CD4-positive, alpha-beta T cell (primary cell): Measurements from ENCODE around the gene HYCC2. TPM values are rescaled to one million over a fixed set of nuclear protein-coding genes. Genes with fewer than 3 reads are reported as not detected.

Experiments
- ATAC-seq: fragments of 200-7000 bp; cut with Tn5 transposase; one replicate; pipeline ENCODE4 v1.10.0; 2022; ENCODE audit warnings: mild to moderate bottlenecking; ENCODE audit not compliant: poor library complexity
- CTCF ChIA-PET: fragments of 350-600 bp; sonication (Branson Sonifier 250); formaldehyde crosslinking; loops from one replicate; lab custom pipeline; 2021; ENCODE audit warnings: antibody characterized with exemption, inconsistent platforms; lab: Charles Lee
- POLR2A ChIA-PET: fragments of 350-600 bp; sonication (Branson Sonifier 250); formaldehyde crosslinking; loops from one replicate; lab custom pipeline; 2021; ENCODE audit warnings: antibody characterized with exemption, inconsistent platforms; lab: Charles Lee
- DNase-seq, 14 experiments: peaks; one replicate each; pipeline ENCODE4 v3.0.0-alpha.2; 2013 to 2020; ENCODE audit warnings: mixed read lengths in 2 of 14
- H3K27ac ChIP-seq, 2 donors: one replicate each; pipeline versions ENCODE4 v1.5.1 to v1.7.0; 2013; ENCODE audit warnings: low read length in 2 of 2, low read depth in 1 of 2, mild to moderate bottlenecking in 1 of 2
- H3K27me3 ChIP-seq, 2 experiments: 1 replicate in 1 of 2; 2 replicates in 1 of 2; pipeline versions ENCODE4 v1.6.1 to v1.7.0; 2013; ENCODE audit warnings: low read length in 2 of 2, control low read depth in 1 of 2, mild to moderate bottlenecking in 1 of 2, moderate library complexity in 1 of 2; ENCODE audit not compliant: insufficient read depth in 2 of 2, control insufficient read depth in 1 of 2
- H3K36me3 ChIP-seq: one replicate; pipeline ENCODE4 v1.6.1; 2013; ENCODE audit warnings: low read length, control low read depth; ENCODE audit not compliant: insufficient read depth
- H3K4me1 ChIP-seq: one replicate; pipeline ENCODE4 v1.6.1; 2013; ENCODE audit warnings: low read length, control low read depth; ENCODE audit not compliant: insufficient read depth
- H3K4me3 ChIP-seq: one replicate; pipeline ENCODE4 v1.5.1; 2013; ENCODE audit warnings: mild to moderate bottlenecking, low read length, moderate library complexity
- H3K9me3 ChIP-seq, 2 experiments: 1 replicate in 1 of 2; 2 replicates in 1 of 2; pipeline versions ENCODE4 v1.6.1 to v1.7.0; 2013; ENCODE audit warnings: low read length in 2 of 2, mild to moderate bottlenecking in 2 of 2, control low read depth in 1 of 2, moderate library complexity in 1 of 2; ENCODE audit not compliant: control insufficient read depth in 1 of 2, insufficient read depth in 1 of 2
- H3K27ac Mint-ChIP-seq: one replicate; pipeline ENCODE4 v1.8.0; 2020; ENCODE audit warnings: mixed read lengths
- H3K27me3 Mint-ChIP-seq: one replicate; pipeline ENCODE4 v1.8.0; 2021; ENCODE audit warnings: mixed read lengths
- H3K36me3 Mint-ChIP-seq: one replicate; pipeline ENCODE4 v1.8.0; 2021; ENCODE audit warnings: low read depth, mixed read lengths
- H3K4me1 Mint-ChIP-seq: one replicate; pipeline ENCODE4 v1.8.0; 2021; ENCODE audit warnings: low read depth, mixed read lengths
- H3K4me3 Mint-ChIP-seq: one replicate; pipeline ENCODE4 v1.8.0; 2020; ENCODE audit warnings: mild to moderate bottlenecking, mixed read lengths
- H3K9me3 Mint-ChIP-seq: one replicate; pipeline ENCODE4 v1.8.0; 2020; ENCODE audit warnings: mixed read lengths
- intact Hi-C, 2 experiments: fragments of 100-400 bp; cut with DNase I in 1 of 2; cut with micrococcal nuclease in 1 of 2; formaldehyde crosslinking; loops; one replicate each; pipeline versions ENCODE4 v1.15.1 to v1.9.0; 2023 to 2025; cut with DNase I, micrococcal nuclease
- polyA plus RNA-seq, 2 donors: library from polyadenylated mRNA; unstranded; fragments of 120-200 nt; gene quantifications; one replicate each; pipeline ENCODE4 v1.2.1, GENCODE V29; 2013
- total RNA-seq, 174 experiments: library from RNA in 2 of 174; stranded (reverse) in 2 of 174; gene quantifications; one replicate each; pipeline ENCODE4 v1.2.3 and lab custom pipeline; 2021 to 2026
- TF ChIP-seq, protein P1 (sequence below): fragments of 200-600 bp; IDR thresholded peaks from one replicate; pipeline ENCODE4 v1.8.0; 2022; ENCODE audit warnings: antibody characterized with exemption, mild to moderate bottlenecking

The HYCC2 gene
- total RNA-seq (10 to 100 TPM; 29.2 to 30.7 TPM), total RNA-seq (lab: John Stamatoyannopoulos, UW) (32.6 to 157 (median 71.5) reads per million in 172 experiments)
- polyA plus RNA-seq (2013, experiment 1 of 2), result 16.3 TPM
- 19.5 TPM for polyA plus RNA-seq (2013, experiment 2 of 2)

DNA sequence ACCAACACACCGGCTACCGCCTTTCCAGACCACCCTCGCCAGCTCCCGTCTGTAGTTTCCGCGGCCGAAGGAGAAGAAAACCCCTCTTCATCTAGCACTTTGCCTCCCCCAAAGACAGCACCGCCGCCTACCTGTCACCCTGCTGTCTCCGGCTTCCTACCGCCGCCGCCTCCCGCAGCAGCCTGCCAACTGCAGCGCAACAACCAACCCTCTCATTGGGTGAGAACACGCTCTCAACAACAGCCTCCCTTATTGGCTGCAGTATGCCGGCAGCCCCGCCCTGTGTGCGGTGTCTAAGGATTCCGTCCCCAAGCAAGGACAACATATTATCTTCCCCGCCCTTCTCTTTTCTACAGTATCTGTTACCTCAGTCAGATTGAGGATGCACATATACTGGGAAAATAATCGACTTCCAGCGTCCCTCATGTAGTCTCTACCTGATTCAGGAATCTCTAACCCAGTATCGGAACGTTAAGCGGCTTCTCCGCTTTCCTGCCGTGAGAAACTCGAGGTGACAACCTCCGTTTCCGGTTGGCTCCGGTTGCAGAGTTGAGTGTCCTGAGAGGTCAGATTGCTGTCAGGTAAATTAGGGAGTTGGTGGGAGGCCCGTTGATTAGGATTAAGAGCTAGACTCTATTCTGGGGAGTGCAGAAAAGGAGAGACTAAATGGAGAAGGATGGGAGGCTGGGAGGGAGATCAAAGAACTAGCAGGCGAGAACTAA lies at the start of gene HYCC2, which contains the start of gene NDUFB3:
HYCC2 (minus strand) TSS at position 193 of the 722 bp plus-strand sequence. CDS start 47,662 bp downstream, outside the sequence.
NDUFB3 (plus strand) TSS at position 523 of the 722 bp plus-strand sequence. CDS start 6,882 bp downstream, outside the sequence.
- H3K27me3 ChIP-seq, result no peaks in the 10 kb centered on the region
- TF ChIP-seq, protein P1, sequence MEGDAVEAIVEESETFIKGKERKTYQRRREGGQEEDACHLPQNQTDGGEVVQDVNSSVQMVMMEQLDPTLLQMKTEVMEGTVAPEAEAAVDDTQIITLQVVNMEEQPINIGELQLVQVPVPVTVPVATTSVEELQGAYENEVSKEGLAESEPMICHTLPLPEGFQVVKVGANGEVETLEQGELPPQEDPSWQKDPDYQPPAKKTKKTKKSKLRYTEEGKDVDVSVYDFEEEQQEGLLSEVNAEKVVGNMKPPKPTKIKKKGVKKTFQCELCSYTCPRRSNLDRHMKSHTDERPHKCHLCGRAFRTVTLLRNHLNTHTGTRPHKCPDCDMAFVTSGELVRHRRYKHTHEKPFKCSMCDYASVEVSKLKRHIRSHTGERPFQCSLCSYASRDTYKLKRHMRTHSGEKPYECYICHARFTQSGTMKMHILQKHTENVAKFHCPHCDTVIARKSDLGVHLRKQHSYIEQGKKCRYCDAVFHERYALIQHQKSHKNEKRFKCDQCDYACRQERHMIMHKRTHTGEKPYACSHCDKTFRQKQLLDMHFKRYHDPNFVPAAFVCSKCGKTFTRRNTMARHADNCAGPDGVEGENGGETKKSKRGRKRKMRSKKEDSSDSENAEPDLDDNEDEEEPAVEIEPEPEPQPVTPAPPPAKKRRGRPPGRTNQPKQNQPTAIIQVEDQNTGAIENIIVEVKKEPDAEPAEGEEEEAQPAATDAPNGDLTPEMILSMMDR, result peak; percentile 39
- Mint-ChIP-seq H3K9me3 (no peaks in the 10 kb centered on the region), H3K36me3 (peaks cover 15% of the 10 kb centered on the region), H3K4me3 (peak within 1 kb of the TSS; percentile 99), H3K4me1 (peaks cover 50% of the 10 kb centered on the region), H3K27ac (peak within 1 kb of the TSS; percentile 97), H3K27me3 (no peaks in the 10 kb centered on the region)
- DNase-seq (peak; percentile 85 to 98 (median 90)), ATAC-seq (peak; percentile 92)
- intact Hi-C loops, result loop anchor here (1.0 to 5.0 kb wide), 10 partner anchors 41 to 359 kb away; partner anchors contain the start of genes BZW1 (in 2 of the 2) and CFLAR (in 1 of the 2)
- CTCF ChIA-PET, result interaction anchor here (0.7 to 6.1 kb wide), 6 partner anchors 41 to 108 kb away, joined by 3 to 30 read pairs (median 4); partner anchors contain the start of gene ORC2
- peak within 1 kb of the TSS; percentile 84 to 93 for H3K27ac ChIP-seq
- POLR2A ChIA-PET, result interaction anchor here (0.7 to 5.9 kb wide), 10 partner anchors 45 to 359 kb away, joined by 3 to 103 read pairs (median 6); partner anchors contain the start of genes CFLAR, CLK1, NIF3L1 and ORC2
- no peaks in the 10 kb centered on the region for H3K9me3 ChIP-seq
- peak within 1 kb of the TSS; percentile 87 for H3K4me3 ChIP-seq
- no peaks in the 10 kb centered on the region for H3K36me3 ChIP-seq
- H3K4me1 ChIP-seq, result peaks cover 18% of the 10 kb centered on the region

DNA sequence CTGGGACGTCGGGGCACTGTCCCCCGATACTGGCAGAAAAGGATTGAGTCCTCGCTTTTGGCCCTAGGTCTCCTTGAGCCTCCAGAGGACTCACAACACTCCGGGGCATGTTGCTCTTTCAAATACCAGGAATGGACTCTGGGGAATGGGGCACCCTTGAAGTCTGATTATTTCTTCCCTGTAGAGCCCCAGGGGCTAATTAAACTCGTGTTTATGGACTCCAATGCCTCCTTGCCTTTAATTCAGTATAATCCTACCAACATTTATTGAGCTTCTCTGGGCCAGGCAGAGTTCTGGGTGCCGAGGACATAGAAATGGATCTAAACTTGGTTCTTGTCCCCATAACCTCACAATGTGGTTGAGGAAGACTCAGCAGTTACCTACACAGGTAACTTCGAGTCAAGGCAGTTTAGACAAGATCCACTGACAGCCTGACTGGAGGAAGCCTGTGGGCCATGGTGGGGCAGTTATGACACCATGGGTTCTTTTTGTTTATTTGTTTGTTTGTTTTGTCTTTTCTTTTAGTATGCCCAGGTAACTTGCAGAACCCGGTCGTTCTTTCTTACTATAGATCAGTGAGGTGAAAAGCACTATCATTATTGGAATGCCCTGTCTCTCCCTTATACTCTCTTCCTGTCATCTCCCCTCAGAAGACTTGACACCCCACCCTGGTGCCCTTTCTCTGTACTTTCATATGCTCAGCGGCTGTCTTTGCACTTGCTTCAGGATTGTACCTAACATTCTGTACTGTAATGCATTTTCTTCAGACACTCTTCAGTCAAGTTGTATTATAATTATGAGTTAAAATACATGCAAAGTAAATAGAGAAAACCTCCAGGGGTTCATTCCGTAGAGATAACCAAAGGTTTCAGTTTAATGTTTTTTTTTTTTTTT lies 47.7 kb upstream of the HYCC2 start:
- peaks cover 0 to 6% of the 10 kb centered on the region in 2 experiments for H3K9me3 ChIP-seq
- H3K9me3 Mint-ChIP-seq, result no peaks in the 10 kb centered on the region
- H3K27me3 Mint-ChIP-seq, result no peaks in the 10 kb centered on the region
- POLR2A ChIA-PET, result interaction anchor here (1.2 to 5.8 kb wide), 16 partner anchors 11 to 308 kb away, joined by 3 to 103 read pairs (median 18); partner anchors contain the start of genes BZW1, CASP10, CLK1 and HYCC2
- H3K27me3 ChIP-seq, result no peaks in the 10 kb centered on the region
- peak overlapping the region; percentile 93 for H3K27ac Mint-ChIP-seq
- peaks cover 46% of the 10 kb centered on the region for H3K4me1 ChIP-seq
- H3K4me1 Mint-ChIP-seq, result peaks cover 70% of the 10 kb centered on the region
- H3K4me3 Mint-ChIP-seq, result peak overlapping the region; percentile 88
- DNase-seq, result peak in 5 of 14 experiments; percentile 19 to 61 (median 45)
- TF ChIP-seq, protein P1, result no peak
- CTCF ChIA-PET, result interaction anchor here (1.0 to 6.0 kb wide), 9 partner anchors 12 to 113 kb away, joined by 3 to 57 read pairs (median 11); partner anchors contain the start of gene CASP10
- peak overlapping the region; percentile 78 to 98 for H3K27ac ChIP-seq
- intact Hi-C loops, result loop anchor here (1.0 to 5.0 kb wide), 6 partner anchors 11 to 407 kb away; no protein-coding TSS in a partner anchor
- peak overlapping the region; percentile 84 for H3K4me3 ChIP-seq
- peak; percentile 5 for ATAC-seq
- peaks cover 62% of the 10 kb centered on the region for H3K36me3 Mint-ChIP-seq
- peaks cover 20% of the 10 kb centered on the region for H3K36me3 ChIP-seq
